Measurements from ENCODE around the gene GPR65. TPM values are rescaled to one million over a fixed set of nuclear protein-coding genes. Genes with fewer than 3 reads are reported as not detected.

GPR65 gene
- total RNA-seq, 1 donor from 2014 or later: 7.7 TPM

DNA sequence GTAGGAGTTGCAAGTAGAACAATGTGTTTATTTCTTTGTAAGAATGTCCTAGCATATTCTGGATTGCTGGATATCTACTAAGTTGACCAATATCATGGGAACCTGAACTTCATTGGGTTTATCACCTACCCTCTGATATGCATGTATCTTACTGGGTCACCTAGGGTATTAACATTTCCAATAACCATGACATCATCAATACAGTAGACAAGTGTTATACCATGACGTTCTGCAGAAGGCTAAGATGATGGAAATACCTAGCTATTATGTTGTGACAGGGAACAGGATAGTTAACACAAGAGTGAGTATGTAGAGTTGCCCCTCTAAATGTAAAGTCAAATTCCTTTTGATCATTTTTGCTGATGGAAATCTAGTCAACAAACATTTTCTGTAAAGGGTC, 26.0 kb downstream of the GPR65 start:
- TF ChIP-seq, protein P1, sequence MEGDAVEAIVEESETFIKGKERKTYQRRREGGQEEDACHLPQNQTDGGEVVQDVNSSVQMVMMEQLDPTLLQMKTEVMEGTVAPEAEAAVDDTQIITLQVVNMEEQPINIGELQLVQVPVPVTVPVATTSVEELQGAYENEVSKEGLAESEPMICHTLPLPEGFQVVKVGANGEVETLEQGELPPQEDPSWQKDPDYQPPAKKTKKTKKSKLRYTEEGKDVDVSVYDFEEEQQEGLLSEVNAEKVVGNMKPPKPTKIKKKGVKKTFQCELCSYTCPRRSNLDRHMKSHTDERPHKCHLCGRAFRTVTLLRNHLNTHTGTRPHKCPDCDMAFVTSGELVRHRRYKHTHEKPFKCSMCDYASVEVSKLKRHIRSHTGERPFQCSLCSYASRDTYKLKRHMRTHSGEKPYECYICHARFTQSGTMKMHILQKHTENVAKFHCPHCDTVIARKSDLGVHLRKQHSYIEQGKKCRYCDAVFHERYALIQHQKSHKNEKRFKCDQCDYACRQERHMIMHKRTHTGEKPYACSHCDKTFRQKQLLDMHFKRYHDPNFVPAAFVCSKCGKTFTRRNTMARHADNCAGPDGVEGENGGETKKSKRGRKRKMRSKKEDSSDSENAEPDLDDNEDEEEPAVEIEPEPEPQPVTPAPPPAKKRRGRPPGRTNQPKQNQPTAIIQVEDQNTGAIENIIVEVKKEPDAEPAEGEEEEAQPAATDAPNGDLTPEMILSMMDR (IDR thresholded peaks at IDR 0.05): no peak
- no peak for ATAC-seq
- intact Hi-C loops (cut with DNase I): no loop called here
- no peak overlapping the region for H3K27ac ChIP-seq
- H3K36me3 ChIP-seq: no peaks in the 10 kb centered on the region
- H3K9me3 ChIP-seq: no peaks in the 10 kb centered on the region
- H3K4me3 ChIP-seq: no peak overlapping the region
- no peaks in the 10 kb centered on the region for H3K27me3 ChIP-seq
- no peak for DNase-seq
- no peaks in the 10 kb centered on the region for H3K4me1 ChIP-seq

DNA sequence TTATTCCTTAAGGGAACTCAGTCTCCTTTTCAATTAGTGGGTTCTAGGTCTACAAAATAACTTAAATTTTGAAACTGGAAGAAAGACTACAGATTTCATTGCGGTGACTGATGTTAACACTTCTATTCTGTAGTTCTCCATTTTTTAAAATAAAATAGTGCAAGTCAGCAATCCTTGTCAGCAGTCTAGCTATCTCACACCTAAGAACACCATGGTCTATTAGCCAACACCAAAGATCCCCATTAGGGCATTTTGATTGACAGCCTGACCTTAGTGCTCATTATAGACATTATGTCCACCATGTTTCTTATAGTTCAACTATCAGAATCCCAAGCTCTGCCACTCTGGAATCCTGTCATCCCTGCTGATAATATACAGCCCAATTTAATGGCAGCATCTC, 27.4 kb downstream of the GPR65 start:
- H3K9me3 ChIP-seq: no peaks in the 10 kb centered on the region
- H3K4me3 ChIP-seq: no peak overlapping the region
- DNase-seq (no peak), ATAC-seq (peak; percentile 67)
- TF ChIP-seq, protein P1 (IDR thresholded peaks at IDR 0.05): no peak
- H3K36me3 ChIP-seq: no peaks in the 10 kb centered on the region
- no peak overlapping the region for H3K27ac ChIP-seq
- intact Hi-C loops (cut with DNase I): no loop called here
- H3K4me1 ChIP-seq: no peaks in the 10 kb centered on the region
- no peaks in the 10 kb centered on the region for H3K27me3 ChIP-seq

DNA sequence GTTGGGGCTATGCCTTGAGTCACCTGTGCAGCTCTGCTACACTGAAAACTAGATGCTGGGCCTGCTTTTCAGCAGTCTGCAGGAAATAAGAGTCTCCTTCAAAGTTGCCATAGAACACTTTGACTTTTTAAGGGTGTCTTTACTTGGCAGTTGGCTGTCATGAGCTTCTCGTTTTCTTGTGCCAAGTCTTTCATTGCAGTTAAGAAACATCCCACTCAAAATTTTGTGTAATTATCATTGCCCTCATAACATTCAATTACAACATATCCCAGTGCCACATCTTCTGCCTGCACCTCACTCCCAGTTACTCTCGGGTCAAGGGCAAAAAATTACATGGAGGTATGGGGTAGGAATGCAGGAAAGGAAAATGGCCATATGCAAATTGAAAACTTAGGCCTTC, 29.1 kb downstream of the GPR65 start:
- H3K27ac ChIP-seq: no peak overlapping the region
- TF ChIP-seq, protein P1 (IDR thresholded peaks at IDR 0.05): no peak
- H3K36me3 ChIP-seq: no peaks in the 10 kb centered on the region
- H3K27me3 ChIP-seq: no peaks in the 10 kb centered on the region
- H3K9me3 ChIP-seq: no peaks in the 10 kb centered on the region
- DNase-seq: no peak
- H3K4me1 ChIP-seq: no peaks in the 10 kb centered on the region
- intact Hi-C loops (cut with DNase I): no loop called here
- peak; percentile 42 for ATAC-seq
- no peak overlapping the region for H3K4me3 ChIP-seq

DNA sequence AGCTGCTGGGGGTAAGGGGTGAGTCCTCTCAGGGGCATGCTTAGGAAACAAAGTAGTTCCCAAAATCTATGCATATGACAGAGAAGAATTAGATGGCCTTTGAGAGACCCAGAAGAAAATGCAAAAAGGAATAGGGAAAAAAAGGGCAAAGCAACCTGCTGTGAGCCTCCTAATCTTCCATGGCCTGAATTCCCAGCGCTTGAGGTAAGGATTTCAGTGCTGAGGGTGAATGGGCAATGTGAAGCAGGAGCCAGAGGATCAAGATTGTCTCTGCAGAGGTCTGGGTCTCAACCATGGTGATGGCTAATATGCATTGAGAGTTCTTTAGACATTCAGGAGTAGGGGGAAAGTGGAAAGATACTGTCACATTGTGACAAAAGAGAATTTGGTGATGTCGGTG, 31.5 kb downstream of the GPR65 start:
- intact Hi-C loops (cut with DNase I): no loop called here
- ATAC-seq: no peak
- no peaks in the 10 kb centered on the region for H3K27me3 ChIP-seq

DNA sequence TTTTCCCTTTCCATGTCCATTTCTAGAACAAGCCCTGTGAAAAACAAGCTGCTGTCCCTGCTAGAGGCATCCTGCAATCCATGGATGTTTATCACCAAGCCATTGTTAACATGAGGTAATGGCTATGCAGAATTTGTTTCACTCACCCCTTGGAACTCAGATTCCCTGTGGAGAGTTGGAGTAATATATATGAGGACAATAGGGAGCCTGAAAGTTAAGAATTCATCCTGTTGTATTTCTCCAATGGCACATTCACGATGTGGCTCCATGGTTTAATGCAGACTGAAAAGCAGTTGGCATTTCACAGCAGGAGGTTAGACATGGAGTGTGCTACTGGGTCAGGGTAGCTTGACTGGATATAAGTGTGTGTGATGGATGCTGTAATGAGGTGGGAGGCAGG, 32.4 kb downstream of the GPR65 start:
- no peaks in the 10 kb centered on the region for H3K4me1 ChIP-seq
- DNase-seq (no peak), ATAC-seq (no peak)
- H3K27me3 ChIP-seq: no peaks in the 10 kb centered on the region
- H3K9me3 ChIP-seq: no peaks in the 10 kb centered on the region
- H3K4me3 ChIP-seq: no peak overlapping the region
- H3K27ac ChIP-seq: no peak overlapping the region
- H3K36me3 ChIP-seq: no peaks in the 10 kb centered on the region
- TF ChIP-seq, protein P1 (IDR thresholded peaks at IDR 0.05): no peak
- intact Hi-C loops (cut with DNase I): no loop called here

More for the DNA sequence above, 31.5 kb downstream of the GPR65 start:
- TF ChIP-seq, protein P1 (IDR thresholded peaks at IDR 0.05): no peak
- H3K4me3 ChIP-seq: no peak overlapping the region
- H3K36me3 ChIP-seq: no peaks in the 10 kb centered on the region
- no peaks in the 10 kb centered on the region for H3K9me3 ChIP-seq
- H3K4me1 ChIP-seq: no peaks in the 10 kb centered on the region
- DNase-seq: no peak
- no peak overlapping the region for H3K27ac ChIP-seq

DNA sequence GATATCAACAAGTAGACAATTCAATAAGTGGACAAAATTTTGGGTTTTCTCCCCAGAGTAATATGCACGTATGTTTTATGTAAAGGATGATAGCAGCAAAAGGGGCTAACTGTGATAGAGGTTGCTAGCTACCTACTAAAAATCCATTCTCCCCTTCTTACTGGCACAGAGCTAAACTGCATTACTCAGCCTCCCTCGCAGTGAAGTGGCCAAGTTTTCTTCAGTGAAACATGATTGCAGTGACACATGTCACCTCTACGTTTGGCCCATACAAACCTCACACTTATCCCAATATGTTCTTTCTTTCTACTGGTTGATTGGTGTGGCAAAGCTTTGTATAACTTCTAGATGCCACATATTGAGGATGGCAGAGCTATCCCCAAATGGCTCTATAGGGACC, 34.3 kb downstream of the GPR65 start:
- Histone ChIP-seq H3K4me1 (peaks cover 4% of the 10 kb centered on the region), H3K9me3 (no peaks in the 10 kb centered on the region), H3K4me3 (no peak overlapping the region), H3K27ac (no peak overlapping the region), H3K27me3 (no peaks in the 10 kb centered on the region), H3K36me3 (no peaks in the 10 kb centered on the region)
- ATAC-seq (no peak), DNase-seq (no peak)
- TF ChIP-seq, protein P1 (IDR thresholded peaks at IDR 0.05): no peak
- intact Hi-C loops (cut with DNase I): no loop called here
